LNCaP clone FGC (cell line): ENCODE results near the gene KCTD4.

Experiments
- DNase-seq: peaks from one replicate; pipeline ENCODE4 v3.0.0-alpha.2; 2011; ENCODE audit warnings: low read depth
- H3K4me3 ChIP-seq: 2 replicates; pipeline ENCODE4 v1.5.1; 2011; ENCODE audit warnings: mild to moderate bottlenecking, low read depth, low read length, control low read depth
- CTCF ChIP-seq: IDR thresholded peaks from 2 replicates; pipeline ENCODE4 v1.5.1; 2012; ENCODE audit warnings: mild to moderate bottlenecking; ENCODE audit not compliant: control insufficient read depth, insufficient read depth; ENCODE audit errors: extremely low read depth

The KCTD4 gene

GRCh38 chr13:45205124-45205523 lies 4.3 kb upstream of the KCTD4 start:
- no peak for DNase-seq
- TF ChIP-seq CTCF, result no peak
- no peak overlapping the region for H3K4me3 ChIP-seq

GRCh38 chr13:45199711-45200110 lies 1.1 kb downstream of the KCTD4 start:
- TF ChIP-seq CTCF, result no peak
- H3K4me3 ChIP-seq, result no peak overlapping the region
- no peak for DNase-seq

GRCh38 chr13:45198924-45199323 lies 1.9 kb downstream of the KCTD4 start:
- DNase-seq, result no peak
- no peak overlapping the region for H3K4me3 ChIP-seq
- TF ChIP-seq CTCF, result no peak

- DNase-seq, result no peak
- no peak for TF ChIP-seq CTCF
- H3K4me3 ChIP-seq, result no peak overlapping the region
Observed at GRCh38 chr13:45198041-45198440, 2.8 kb downstream of the KCTD4 start.

GRCh38 chr13:45196622-45197021 lies 4.2 kb downstream of the KCTD4 start:
- no peak for TF ChIP-seq CTCF
- no peak overlapping the region for H3K4me3 ChIP-seq
- DNase-seq, result no peak

GRCh38 chr13:45196096-45196495 lies 4.7 kb downstream of the KCTD4 start:
- H3K4me3 ChIP-seq, result no peak overlapping the region
- DNase-seq, result no peak
- TF ChIP-seq CTCF, result no peak

GRCh38 chr13:45195421-45195820 lies 5.4 kb downstream of the KCTD4 start:
- no peak overlapping the region for H3K4me3 ChIP-seq
- DNase-seq, result no peak
- TF ChIP-seq CTCF, result no peak
